Suppressor macrophage (primary cell): ENCODE measurements around the gene PRR36.
"Not testable (repeated sequence)": the region's sequence is repeated elsewhere in the genome, so short reads cannot be mapped to it uniquely, and the experiment has no call there.

Experiments used
- DNase-seq, 4 experiments: peaks; one replicate each; pipeline ENCODE4 v3.0.0-alpha.2; 2020 to 2022

The PRR36 gene

DNA sequence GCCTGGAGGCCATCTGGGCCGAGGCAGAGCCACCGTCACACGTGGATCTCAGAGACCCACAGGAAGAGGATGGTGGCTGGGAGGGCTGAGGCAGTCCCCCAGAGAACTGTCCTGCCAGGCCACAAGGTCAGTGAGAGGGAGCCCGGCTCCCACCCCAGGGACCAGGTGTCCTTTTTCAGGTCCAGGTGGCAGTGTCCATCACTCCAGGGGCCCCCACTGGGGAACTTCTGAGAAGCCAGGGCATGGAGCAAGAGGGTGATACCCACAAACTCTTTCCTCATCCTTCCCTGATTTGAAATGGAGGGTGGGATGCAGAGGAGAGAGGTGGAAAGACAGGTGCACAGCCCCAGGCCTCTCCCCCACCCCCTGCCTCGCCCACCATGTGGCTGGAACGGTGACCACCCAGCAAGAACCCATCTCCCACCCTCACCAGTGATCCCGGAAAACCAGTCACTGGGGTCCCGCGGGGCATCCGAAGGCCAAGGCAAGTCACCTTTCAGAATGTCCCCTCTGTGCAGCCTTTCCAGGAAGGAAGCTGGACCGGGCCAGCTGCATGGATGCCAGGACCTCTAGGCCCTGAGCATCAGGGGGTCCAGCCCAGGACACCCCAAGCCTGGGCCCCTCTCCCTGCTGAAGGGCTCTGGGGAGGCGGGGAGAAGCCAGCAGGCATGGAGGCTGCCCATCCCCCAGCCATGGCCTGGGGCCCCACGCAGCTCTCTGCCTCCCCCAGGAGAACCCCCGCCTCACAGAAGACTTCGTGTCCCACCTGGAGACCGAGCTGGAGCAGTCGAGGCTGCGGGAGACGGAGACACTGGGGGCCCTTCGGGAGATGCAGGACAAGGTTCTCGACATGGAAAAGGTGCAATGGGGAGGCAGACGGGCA lies 14.1 kb downstream of the PRR36 start:
- no peak for DNase-seq

DNA sequence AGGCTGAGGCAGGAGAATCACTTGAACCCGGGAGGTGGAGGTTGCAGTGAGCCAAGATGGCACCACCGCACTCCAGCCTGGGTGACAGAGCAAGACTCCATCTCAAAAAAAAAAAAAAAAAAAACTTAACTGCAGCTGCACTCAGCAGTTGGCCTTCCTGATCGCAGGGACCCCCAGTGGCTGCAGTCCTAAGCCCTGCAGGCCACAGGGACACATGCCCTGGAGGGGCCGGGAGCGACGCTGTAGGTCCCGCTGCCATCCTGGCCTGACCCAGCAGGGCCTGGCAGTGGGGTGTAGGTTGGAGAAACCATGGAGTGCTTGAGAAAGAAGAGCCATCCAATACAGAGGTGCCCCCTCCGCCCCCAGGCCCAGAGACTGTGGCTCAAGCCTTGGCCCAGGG lies 15.1 kb downstream of the PRR36 start:
- DNase-seq: not testable (repeated sequence)

DNA sequence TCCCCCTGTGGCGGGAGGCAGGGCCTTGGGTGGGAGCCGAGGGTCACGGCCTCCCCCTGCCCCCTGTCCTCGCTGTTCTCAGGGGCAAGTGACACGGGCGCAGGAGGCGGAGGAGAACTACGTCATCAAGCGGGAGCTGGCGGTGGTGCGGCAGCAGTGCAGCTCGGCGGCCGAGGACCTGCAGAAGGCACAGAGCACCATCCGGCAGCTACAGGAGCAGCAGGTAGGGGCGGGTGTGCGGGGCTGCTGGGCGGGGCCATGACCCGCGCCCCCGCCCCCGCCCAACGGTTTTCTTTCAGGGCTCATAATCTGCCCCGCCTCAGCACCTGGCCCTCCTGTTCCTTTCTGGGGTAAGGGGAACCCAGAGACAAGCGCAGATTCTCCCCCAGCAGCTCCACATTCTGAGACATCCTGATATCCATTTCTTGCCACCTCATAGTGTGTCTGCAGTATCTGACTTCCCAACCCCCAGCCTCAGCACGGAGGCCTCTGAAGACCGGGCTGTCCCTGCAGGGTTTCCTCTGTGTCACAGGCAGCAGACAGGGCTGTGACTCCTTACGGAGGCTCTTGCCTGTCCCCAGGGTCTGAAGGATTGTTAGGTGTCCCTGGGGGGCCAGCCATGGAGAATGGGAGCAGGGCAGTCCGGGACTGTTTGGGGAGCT lies 15.9 kb downstream of the PRR36 start:
- DNase-seq: no peak

DNA sequence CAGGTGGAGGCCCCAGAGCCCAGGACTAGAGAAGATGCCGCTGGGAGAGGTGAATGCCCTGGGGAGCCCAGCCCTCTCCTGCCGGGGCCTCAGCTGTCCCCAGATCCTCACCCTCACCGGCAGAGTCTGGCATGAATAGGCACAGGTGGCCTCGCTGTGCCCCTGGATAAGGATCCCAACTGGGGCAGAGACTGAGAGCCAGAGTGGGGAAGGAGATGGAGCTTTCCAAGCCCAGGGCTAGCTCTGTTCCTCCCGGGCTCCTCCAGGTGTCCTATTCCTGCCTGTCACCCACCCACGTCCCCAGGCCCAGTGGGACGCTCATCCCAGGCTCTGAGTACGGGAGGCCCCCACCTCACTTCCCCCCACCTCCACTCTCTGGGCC lies 16.5 kb downstream of the PRR36 start:
- DNase-seq: no peak

DNA sequence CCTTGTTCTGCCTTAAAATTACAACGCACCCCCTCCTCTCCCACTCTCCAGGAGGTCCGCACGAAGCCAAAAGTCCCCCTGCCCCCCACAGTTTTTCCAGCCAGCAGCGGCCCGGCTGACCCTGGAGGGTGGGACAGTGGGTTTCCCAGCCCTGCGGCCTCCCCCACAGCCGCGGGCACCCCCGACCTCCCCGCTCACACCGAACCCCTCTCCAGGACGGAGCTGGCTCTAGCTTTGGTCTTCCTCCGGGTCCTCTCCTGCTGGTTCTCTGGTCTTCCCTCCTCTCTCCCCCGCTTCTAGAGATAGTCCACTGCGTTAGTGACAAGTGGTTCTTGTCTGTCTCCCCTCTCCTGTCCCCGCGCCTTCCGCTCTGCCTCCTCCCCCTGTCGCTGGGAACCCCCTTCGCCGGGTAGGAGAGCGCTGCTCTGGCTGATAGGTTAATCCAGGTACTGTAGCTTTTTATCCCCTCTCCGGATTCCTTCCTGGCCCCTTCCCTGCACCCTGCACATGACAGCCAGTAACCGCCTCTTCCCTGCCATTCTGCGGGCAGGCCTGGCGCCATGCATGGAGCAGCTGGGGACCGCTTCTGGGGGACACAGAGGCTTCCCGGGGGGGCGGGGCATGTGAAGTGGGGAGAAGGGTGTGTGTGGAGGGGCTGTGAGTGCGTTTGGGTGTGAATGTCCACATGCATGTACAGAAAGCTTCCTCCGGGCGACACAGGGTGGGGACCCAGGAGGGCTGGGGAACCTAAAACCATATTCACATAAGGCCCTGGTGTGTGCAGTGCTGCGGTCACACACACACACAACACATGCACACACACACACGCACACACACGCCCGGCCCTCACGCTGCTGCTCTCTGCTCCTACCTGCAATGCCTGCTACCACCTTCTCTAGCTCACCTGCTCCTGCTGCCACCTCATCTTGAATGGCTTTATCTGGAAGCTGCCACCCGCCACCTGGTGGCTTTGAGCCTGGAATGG lies 17.2 kb downstream of the PRR36 start:
- no peak for DNase-seq

DNA sequence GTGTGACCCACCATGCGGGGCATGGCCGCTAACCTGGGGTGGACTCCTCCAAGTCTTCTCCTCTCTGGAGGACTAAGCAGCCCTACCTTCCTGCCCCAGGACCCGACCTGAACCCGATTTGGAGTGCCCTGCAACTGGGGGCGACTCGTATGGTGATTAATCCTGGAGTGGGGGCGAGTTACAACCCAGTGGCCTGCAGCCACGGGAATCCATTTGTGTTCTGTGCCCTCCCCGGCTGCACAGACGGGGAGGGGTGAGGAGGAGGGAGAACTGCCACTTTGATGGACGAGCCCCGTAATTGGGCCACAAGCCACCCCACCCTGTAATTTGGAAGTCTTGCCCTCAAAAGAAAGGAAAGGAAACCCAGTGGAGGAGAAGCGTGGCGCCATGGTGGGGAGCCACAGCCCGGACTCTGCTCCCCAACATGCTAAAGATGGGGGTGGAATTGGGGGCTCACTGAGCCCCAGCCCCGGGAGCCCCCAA lies 18.0 kb downstream of the PRR36 start:
- no peak for DNase-seq

DNA sequence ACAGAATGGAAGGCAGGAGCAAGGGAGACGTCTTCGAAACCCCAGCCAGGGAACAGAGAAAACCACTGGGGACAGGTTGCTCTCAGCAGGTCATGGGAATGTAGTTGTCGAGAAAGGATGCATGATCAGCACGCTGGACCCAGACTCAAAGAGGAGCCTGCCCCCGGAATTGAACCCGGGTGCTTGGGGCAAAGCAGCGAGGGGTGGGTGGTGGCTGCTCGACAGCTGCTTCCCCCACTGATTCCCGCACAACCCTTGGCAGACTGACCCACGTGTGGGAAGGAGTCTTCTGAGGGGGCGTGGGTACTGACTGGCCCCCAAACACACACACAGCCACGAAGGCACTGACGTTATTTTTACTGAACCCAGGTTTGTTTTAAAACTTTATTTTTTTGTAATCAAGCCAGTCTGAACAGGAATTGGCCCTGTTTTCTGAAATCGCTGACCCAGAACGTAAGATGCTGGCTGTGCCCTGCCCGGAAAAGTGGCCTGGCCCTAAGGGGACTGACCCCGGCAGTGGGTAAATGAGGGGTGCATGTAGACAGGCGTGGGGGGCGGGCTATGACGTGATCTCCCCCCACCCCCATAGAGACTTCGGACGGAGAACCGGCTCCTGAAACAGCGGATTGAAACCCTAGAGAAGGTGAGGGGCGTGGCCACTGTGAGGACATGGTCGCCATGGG lies 18.6 kb downstream of the PRR36 start:
- no peak for DNase-seq

DNA sequence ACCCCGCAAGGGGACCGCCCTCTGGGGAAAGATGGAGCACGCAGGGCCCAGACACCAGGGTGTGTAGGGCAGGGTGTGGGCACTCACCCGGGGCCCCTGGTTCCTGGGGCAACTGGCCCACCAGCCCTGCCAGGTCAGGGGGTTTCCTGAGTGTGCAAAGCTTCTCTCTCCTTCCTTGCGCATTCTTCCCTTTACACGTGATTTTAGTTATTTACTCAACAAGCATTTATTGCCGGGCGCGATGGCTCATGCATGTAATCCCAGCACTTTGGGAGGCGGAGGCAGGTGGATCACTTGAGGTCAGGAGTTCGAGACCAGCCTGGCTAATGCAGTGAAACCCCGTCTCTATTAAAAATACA lies 20.4 kb downstream of the PRR36 start:
- no peak for DNase-seq

DNA sequence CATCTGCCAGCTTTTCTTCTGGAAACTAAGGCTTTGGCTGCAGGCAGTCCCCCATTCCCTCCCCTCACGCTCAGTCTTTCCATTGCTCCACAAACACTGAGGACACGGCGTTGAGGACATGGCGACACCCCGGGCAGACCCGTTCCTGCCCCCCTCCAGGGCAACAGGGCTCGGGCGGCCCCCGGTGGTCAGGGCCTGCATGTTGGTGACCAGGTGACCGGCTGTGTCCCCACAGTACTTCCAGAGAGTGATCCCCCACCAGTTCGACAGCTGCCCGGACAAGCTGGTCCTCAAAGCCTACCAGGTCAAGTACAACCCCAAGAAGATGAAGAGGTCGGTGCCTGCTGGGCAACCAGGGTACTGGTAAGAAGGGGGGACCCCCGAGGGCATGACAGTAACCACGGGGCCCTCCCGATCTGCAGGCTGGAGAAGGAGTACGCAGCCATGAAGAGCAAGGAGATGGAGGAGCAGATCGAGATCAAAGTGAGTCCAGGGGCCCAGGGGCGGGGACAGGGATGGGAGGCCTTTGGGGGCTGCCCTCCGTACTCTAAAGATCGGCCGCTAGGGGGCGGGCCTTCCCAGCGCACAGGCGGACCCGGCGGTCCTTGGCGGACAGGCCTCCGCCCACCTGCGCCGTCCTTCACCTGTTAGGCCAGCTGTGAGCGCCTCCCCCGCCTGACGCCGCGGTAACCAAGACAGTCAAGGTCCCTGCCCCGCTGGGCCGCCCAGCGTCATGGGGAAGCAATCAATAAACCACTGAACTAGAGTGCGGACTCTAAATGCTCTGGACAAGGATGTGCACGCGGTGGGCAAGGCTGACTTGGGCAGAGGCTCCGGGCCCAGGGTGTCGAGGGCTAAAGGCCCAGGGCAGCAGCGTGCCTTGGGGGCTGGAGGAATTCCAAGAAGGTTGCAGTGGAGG lies 21.1 kb downstream of the PRR36 start:
- peak; percentile 58 to 84 (median 65) for DNase-seq

DNA sequence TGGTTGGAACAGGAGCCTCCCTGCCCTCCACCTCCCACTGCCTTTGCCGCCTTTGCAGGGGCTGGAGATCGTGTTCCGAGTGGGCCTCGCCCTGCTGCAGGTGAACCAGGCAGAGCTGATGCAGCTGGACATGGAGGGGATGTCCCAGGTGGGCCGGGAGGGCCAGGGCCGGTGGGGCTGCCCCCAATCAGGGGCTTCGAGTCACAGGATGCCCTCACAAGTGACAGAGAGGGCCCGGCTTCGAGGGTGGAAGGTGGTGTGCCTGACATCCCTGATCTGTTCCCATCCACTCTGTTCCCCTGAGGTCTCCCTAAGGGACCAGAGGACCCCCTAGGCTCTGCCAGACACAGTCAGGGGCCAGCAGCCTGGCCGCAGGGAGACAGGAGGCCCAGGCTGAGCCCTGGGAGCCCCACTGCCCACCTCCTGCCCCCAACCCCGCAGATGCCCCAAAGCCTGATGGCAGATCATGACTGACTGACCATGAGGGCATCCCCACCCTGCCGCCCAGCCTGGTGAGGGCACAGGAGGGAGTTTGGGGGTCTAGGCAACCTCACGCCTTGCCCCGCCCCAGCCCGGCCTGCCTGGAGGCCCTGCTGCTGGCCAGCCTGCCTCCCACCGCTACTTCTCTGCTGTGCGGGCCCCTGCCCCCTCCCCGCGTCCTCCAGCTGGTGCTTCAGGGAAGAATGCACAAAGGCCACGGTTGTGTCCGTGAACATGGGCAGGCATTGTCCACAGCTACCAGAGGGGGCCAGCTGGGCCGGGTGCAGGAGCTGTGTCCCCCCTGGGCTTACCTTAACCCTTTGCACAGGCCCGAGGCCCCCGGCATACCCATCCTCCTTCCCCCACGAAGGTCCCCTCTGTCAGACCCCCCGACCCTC lies 22.3 kb downstream of the PRR36 start:
- DNase-seq: no peak

DNA sequence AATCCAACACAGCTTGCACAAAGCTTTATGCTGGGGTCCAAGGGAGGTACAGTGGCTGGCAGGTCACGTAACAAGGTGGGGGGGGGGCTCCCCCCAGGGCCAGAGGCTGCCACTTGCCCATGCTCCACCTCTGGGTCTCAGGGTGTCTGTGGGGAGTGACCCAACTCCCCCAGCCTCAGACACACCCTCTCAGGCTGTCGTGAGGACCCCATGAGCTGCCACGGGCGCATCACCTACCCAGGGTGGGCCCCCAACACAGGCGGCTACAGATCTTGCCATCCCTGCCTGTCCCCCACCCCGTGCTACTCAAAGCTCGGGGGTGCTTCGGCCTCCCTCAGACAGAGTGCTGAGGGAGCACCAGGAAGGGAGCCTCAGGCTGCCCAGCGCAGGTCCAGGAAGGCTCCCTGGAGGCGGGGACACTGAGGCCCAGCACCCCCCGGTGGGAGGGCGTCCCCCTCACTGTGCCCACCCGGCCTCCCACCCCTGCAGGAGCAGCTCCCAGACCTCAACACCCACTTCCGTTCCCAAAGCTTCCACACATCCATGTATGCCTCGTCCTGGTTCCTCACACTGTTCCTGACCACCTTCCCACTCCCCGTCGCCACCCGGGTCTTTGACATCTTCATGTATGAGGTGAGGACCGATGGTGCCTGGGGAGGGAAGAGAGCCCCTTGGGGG lies 23.1 kb downstream of the PRR36 start:
- no peak for DNase-seq

DNA sequence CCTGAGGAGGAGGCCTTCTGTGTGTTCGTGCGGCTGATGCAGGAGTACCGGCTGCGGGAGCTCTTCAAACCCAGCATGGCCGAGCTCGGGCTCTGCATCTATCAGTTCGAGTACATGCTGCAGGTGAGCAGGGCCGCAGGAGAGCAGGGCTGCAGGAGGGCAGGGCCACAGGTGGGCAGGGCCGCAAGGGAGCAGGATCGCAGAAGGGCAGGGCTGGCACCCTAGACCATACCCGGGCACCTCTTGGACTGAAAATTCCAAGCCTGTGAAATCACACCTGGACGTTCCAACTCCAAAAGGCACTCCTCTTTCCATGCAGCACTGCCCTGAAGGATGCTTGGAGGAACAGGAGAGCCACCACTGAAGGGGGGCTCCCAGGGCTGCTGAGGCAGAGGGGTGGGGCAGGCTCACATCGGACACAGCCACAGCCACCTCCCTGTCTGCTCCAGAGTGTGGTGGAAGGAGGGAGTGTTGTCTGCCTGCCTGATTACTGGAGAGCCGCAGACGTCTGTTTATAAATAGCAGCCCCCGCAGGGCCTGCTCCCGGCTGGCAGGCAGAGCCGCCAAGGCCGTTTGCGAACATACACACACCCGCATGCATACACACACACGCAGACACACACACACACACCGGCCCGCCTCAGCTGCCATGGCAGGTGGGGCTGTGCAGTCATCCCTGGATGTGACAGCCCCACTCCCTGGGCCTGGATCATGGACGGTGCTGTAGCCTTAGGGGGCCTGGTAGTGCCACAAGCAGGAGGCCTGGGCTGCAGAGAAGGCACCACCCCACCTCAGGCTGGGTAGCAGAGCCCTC lies 24.0 kb downstream of the PRR36 start:
- DNase-seq: no peak

DNA sequence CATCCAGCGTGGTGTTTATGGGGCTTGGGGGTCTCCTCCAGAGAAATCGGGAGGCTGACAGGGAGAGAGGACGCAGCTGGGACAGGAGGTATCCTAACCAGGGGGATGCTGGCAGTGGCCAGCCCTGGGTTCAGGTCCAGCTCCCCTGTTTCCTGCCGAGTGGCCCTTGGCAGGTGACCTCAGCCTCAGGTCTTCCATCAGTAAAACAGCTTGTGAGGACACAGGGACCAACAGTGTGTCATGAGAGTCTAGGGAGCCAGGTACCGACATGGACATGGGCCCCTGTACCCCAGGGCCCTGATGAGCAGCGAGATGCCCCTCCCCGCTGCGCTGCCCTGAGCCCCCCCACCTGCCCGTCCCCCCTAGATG lies 24.6 kb downstream of the PRR36 start:
- no peak for DNase-seq

DNA sequence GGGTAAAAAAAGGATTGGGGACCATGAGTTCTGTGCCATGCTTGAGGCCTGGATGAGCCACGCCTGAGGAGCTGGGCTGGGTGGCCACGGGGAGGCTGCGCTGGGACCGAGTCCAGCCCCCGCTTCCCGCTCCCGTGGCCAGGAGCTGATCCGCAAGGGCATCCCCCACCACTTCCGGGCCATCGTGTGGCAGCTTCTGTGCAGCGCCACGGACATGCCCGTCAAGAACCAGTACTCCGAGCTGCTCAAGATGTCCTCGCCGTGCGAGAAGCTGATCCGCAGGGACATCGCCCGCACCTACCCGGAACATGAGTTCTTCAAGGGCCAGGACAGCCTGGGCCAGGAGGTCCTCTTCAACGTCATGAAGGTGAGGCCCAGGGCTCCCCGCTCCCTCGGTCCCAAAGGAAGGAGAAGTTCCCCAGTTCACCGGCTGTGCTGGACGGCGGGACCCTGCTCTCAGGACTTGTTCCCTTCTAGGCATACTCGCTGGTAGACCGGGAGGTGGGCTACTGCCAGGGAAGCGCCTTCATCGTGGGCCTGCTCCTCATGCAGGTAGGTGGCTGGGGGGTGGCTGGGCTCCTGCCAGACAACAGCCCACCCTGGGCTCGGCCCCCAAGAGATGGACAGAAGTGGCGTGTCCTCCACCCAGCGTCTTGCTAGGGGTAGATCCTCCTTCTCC lies 25.3 kb downstream of the PRR36 start:
- no peak for DNase-seq

DNA sequence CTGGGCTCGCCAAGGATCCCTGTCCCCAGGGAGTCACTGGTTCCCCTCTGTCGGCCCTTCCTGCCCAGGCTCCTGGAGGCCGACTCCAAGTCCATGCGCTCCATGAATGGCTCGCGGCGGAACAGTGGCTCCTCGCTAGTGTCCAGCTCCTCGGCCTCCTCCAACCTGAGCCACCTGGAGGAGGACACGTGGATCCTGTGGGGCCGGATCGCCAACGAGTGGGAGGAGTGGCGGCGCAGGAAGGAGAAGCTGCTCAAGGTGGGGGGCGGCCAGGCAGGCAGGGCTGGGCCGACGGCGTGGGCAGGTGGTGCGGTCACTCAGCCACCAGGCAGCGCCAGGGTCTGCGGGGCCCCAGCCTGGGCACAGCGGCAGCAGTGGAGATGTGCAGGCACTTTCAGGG lies 26.5 kb downstream of the PRR36 start:
- DNase-seq: no peak

DNA sequence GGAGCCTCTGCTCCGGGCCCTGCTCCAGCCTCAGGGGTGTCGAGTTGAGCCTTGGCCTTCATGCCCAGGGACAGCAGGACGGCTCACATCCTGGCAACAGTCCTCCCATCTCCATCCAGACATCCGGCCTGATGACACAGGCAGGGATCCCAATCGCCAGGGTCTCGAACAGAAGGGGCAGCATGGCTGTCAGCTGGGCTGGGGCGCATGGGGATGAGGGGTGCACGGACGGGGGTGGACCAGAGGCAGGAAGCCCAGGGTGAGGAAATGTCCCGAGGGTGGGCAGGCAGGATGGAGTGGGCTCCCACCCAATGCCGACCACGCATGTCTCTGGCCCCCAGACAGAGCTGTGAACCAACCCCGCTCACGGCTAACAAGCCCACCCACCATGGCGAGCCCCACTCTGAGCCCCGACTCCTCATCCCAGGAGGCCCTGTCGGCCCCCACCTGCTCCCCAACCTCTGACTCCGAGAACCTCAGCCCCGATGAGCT lies 28.0 kb downstream of the PRR36 start:
- no peak for DNase-seq

DNA sequence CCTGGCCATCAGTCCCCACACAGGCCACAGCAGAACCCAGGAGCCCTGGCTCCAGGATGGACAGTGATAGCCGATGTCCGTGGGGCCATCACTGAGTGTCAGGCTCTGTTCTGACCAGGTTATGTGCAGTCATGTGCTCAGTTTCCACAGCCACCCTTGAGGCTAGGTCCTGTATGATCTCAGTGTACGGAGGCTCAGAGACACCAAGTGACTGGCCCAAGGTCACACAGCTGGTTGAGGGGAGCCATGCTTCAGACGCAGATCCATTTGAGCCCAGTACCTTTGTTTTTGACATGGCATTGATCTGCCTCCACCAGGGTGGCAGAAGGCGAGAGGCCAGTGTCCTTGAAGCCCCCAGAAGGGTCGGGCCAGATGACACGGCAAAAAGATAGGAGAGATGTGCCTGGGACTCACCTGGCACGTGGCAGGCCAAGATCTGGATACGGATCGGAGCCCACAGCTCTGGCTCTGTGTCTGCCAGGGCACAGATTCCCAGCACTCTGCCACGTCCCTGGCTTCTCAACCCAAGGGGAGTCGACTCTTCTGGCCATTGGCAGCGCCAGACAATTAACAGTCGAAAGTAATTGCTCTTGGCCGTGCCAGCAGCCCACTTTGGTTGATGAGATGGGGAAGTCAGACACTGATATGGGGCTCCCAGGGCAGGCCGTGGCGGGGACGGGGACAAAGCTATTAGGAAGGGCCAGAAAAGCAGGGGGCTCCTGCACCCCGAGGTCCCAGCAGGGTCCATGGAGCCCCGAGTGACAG lies 28.6 kb downstream of the PRR36 start:
- no peak for DNase-seq
